ENCODE measurements around the gene CFAP90.

The CFAP90 gene

DNA sequence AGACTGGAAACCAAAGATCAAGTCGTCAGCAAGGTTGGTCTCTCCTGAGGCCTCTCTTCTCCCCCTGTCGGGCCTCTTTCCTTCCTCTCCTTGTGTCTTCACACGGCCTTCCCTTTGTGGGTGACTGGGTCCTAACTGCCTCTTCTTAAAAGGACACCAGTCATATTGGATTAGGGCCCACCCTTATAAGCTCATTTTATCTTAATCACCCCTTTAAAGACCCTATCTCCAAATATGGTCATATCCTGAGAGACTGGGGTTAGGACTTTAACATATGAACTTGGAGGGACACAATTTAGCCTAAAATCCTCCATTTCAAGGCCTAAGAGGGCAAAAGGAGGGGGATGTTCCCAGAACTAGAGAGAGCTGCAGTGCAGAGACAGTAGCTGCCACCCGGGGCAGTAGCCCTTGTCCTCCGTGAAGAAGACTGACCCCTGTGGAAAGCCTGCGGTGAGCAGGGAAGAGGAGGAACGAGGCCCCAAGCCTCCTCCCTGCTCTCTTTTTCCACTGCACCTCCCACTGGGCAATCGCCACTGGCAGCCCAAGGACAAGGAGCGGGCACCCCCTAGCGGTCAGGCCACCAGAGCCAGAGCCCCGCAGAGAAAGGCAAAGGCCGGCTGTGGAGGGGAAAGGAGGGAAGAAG is 34.9 kb downstream of the CFAP90 start:
- no peak for DNase-seq

DNA sequence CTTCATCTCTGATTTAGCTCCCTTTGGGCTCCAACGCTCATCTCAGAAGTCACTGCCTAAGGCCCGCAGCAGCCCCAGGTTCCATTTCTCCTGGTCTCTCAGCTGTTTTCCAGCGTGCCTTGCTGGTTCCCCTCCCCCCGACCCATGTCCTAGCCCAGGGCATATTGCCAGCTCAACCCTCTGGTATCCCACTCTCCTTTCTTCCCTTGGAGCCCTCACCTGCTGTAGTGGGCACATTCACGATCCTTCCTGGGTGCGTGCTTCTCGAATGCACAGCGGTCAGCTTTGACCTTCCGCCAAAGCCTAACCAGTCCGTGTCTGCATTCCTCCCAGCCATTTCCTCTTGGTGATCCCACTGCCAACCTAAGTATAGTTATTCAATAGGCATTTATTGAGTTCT is 36.1 kb downstream of the CFAP90 start:
- DNase-seq = no peak

GRCh38 chr5:7813576-7813975 is 37.4 kb downstream of the CFAP90 start:
- DNase-seq = no peak

GRCh38 chr5:7813007-7813406 is 37.9 kb downstream of the CFAP90 start:
- DNase-seq = no peak

- DNase-seq = no peak
These were observed 39.2 kb downstream of the CFAP90 start for GRCh38 chr5:7811715-7812114.

DNA sequence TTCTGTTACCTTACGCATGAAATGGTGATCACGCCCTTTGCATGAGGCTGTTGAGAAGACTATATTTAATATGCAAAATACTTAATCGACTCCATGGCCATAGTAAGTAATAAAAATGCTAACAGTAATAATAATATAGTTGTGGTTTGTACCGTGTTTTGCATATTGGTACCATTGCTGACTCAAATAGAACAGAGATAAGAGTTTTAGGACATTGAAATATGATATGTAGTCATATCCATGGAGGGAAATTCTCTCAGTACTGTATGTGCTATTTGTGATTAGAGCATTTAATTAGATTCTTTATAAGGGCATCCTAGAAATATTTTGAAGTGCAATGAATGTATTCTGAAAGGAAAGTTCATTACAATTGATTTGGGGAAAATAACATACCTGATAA is 41.9 kb downstream of the CFAP90 start:
- no peak for DNase-seq

GRCh38 chr5:7805379-7805778 is 45.6 kb downstream of the CFAP90 start:
- DNase-seq = no peak

DNA sequence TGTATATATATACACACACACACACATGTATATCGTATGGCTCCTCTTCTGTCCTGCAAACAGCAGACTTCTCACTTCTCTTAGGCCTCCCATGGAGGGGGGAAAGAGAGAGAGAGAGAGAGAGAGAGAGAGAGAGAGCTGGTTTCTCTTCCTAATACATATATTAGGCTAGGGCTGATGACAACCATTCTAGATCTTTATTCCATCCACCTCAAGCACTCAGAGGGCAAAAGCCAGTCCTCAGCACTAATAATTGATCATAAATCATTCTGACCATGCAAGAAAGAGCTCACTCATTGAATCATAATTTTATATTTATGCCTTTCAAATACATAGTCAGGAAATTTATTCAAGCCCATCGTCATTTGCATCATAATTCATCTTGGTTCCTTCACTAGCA is 47.0 kb downstream of the CFAP90 start:
- no peak for DNase-seq

- DNase-seq = no peak
These were observed 48.1 kb downstream of the CFAP90 start for GRCh38 chr5:7802855-7803254.

DNA sequence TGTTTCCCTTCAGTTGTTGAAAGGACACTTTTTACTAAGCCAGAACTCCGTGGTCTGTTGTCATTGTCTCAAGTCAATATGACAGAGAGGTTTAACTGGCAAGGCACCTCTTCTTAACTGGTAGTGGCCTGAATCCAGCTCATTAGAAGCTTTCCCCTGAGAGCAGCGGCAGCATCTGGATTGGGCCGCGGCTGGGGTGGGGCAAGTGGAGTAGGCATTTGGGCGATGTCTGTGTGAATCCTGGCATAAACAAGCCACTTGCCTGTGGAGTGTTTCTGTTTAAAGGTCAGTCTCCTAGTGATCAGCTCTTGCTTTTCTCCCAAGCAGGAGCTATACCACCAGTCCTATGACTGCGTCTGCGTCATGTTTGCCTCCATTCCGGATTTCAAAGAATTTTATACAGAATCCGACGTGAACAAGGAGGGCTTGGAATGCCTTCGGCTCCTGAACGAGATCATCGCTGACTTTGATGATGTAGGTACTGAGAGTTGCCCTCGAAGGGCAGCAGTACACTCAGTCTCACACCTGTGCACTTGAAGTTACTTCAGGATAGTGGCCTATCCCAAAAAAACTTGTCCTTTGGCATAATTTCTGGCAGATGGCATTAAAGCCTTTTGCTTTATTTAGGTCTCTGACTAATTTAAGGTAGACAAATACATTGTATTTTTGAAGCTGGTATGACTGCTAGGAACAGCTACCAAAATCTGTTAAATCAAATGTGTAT is 48.9 kb downstream of the CFAP90 start:
- DNase-seq = no peak

DNA sequence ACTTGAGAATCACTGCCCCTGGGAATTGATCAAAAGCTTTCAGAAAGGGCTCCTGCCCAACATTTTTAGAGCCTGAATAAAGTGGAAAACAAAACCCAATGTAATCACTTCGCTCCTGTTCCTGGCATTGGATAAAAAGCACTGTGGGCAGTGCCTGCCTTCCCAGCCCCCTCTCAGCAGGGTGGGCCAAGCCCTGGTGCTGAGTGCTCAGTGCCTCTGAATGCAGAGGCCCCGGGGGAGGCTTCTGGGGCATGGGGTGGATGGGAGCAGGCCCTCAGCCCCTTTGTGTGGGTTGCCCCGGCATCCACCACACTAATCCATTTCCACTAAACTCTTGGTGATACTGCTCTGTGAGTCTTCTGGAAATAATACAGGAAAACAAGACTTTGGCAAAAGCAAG is 55.6 kb downstream of the CFAP90 start:
- DNase-seq = no peak

GRCh38 chr5:7794823-7795222 is 56.1 kb downstream of the CFAP90 start:
- no peak for DNase-seq

GRCh38 chr5:7794311-7794710 is 56.6 kb downstream of the CFAP90 start:
- DNase-seq = no peak

DNA sequence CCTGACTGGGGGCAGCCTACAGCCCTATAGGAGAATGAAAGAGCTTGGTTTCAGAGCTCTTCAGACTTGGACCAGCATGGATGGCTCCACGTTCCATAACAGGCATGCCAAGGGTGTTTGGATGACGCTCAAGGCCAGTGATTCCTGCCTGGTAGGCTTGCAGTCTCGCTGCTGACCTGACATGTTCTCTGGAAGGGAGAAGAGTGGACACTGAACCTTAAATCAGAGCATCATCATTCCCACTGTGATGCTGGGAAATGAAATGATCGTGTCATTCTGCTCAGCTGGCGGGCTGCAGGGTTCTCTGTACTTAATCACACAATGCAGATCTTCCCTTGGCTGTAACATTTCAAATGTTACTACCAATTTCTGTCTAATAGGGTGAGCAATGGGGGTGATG is 57.0 kb downstream of the CFAP90 start:
- DNase-seq = no peak

- DNase-seq = no peak
These were observed 61.4 kb downstream of the CFAP90 start for GRCh38 chr5:7789567-7789966.

DNA sequence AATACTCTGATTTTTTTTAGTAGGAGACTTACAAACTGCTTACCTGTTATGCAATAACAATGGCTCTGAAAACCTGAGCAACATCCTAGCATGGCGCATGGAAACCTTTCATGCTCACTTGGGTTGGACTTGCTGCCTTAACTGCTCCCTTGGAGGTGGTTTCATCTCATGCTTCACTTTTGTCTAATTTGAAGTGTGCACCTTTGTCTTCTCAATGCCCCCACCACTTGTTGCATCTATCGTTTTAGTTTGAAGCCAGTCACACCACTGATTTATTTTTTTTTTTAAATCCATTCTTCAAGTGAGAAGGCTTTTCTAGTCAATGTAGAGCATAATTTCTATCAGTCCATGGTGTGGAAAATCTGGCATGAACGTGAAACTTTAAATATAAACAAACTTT is 63.2 kb downstream of the CFAP90 start:
- no peak for DNase-seq

- DNase-seq = no peak
These were observed 66.1 kb downstream of the CFAP90 start for GRCh38 chr5:7784683-7785380.

GRCh38 chr5:7781899-7782298 is 69.0 kb downstream of the CFAP90 start:
- no peak for DNase-seq
